GM19468 (cell line): ENCODE results near the gene MGLL.
"Not testable (repeated sequence)": the region's sequence is repeated elsewhere in the genome, so short reads cannot be mapped to it uniquely, and the experiment has no call there.

Source experiments
- ATAC-seq: cut with Tn5 transposase; IDR thresholded peaks from one replicate; pipeline ENCODE4 v1.9.1; 2021; ENCODE audit warnings: mild to moderate bottlenecking, moderate library complexity, moderate number of reproducible peaks; ENCODE audit not compliant: unreplicated experiment; ENCODE audit errors: extremely low read depth

MGLL gene

GRCh38 chr3:127682561-127682960, 139.8 kb downstream of the MGLL start:
- no peak for ATAC-seq

GRCh38 chr3:127682175-127682554, 140.2 kb downstream of the MGLL start:
- ATAC-seq, result not testable (repeated sequence)

- no peak for ATAC-seq
Measured at GRCh38 chr3:127680798-127681221, 141.5 kb downstream of the MGLL start.

- ATAC-seq, result no peak
Measured at GRCh38 chr3:127680146-127680661, 142.1 kb downstream of the MGLL start.

DNA sequence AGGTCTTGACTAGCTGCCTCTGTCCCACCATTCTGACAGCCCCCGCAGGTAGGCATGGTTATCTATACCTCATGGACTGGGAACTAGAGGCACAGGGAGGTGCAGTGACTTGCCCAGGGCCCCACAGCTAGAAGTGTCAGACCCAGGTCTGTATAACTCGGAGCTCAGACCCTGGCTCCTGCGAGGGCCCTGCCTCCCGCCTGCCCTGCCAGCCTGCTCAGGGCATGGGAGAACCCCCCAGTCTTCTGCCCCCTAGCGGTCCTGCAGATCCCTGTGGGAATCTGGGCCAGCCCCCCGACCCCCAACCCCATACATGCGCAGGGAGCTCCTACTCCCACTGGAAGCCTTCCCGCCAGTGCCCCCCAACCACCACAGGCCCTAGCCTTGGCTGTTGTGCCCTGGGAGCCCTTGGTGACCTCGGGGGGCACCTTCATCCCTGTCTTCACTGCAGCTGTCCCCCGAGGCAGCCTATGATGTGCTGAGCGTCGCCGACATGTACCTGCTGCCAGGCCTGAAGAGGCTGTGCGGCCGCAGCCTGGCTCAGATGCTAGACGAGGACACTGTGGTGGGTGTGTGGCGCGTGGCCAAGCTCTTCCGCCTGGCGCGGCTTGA, 142.7 kb downstream of the MGLL start:
- no peak for ATAC-seq

- no peak for ATAC-seq
Measured at GRCh38 chr3:127678611-127679533, 143.4 kb downstream of the MGLL start.

- ATAC-seq, result no peak
Measured at GRCh38 chr3:127678315-127678599, 144.1 kb downstream of the MGLL start.

DNA sequence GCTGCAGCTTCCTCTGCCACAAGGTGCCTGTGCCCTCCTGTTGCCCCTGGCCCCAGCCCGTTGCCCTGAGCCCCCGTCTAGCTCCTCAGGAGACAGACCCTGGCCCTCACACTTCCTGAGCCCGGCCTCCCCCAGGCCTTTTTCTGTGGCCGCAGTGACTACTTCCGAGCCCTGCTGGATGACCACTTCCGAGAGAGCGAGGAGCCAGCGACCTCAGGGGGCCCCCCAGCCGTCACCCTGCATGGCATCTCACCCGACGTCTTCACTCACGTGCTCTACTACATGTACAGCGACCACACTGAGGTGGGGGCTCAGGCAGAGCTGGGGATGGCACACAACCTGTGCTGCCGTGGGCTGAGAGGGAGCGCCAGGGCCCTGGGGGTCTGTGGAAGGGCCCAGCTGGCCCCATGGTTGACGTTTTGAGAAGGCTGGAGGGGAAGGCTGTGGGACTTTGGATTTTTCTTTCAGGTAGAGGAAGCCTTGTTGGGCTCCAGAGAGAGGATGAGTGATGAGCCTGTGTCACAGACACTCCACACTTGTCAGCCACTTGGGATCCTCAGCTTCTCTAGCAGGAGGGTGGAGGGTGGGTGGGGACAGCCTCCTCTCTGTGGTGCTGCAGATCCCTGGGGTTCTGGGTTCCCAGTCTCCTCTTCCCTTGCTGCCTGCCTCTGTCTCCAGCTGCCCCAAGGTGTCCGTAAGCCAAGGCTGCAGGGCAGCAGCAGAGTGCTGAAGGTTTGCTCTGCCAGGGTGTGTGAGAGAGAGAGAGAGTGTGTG, 144.6 kb downstream of the MGLL start:
- ATAC-seq, result no peak

DNA sequence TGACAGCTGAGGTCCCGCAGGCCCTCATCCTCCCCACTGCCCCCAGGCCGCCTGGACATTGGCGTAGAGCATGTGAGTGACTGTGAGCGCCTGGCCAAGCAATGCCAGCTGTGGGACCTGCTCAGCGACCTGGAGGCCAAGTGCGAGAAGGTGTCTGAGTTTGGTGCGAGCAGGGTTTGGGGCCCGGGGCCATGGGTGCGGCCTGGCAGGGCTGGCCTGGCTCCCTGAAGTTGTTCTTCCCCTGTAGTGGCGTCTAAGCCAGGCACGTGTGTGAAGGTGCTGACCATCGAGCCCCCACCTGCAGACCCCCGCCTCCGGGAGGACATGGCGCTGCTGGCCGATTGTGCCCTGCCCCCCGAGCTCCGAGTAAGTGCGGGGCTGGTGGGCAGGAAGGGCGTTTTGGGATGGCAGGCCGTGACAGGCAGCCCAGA, 145.4 kb downstream of the MGLL start:
- ATAC-seq, result no peak

GRCh38 chr3:127676456-127676855, 145.9 kb downstream of the MGLL start:
- ATAC-seq, result no peak

DNA sequence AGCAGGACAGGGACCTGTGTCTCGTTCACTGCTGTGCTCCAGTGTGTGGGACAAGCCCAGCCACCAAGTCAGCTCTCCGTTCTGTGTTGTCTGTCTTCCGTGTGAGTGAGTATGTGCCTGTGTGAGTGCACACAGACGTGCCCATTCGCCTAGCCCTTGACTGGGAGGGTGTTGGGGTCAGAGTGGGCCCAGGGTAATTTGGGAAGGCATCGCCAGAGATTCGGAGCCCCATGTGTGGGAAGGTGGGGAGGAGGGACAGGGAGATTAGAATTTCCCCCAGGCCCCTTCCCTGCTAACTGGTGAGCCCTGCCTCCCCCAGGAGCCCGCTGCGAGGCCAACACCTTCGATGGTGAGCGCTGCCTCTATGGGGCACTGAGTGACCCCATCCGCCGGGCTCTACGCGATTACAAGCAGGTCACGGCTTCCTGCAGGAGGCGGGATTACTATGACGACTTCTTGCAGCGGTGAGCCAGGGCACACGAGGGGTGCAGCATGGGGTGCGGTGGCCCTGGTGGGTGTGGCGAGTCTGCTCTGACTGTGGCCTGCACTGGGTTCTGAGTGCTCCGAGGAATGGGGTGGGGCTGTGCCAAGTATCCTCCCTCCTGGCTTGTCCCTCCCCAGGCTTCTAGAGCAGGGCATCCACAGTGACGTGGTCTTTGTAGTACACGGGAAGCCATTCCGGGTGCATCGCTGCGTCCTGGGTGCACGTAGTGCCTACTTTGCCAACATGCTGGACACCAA, 146.5 kb downstream of the MGLL start:
- no peak for ATAC-seq

- no peak for ATAC-seq
Measured at GRCh38 chr3:127674790-127675189, 147.5 kb downstream of the MGLL start.

DNA sequence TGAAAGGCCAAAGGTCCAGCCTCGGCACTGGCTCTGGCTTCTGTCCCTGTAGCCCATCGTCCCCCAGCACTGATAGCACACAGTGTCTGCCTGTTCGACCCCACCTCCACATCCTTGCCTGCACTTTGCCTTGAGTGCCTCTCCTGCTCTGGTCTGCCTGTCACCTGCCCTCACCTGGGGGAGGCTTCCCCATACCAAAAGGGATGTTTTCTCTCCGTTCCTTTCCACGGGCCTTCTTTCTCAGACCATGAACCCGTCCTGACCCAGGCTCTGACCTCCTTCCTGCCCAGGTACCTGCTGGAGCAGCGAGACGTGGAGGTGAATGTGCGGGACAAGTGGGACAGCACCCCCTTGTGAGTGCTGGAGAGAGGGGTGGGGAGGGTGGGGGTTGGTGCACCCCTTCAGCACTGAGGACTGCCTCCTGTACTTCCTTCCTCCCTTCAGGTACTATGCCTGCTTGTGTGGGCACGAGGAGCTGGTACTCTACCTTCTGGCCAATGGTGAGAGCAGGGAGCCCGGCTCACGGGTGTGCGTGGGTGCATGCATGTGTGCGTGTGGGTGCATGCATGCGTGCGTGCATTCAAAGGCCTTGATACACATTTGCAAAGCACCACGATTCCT, 148.1 kb downstream of the MGLL start:
- no peak for ATAC-seq

DNA sequence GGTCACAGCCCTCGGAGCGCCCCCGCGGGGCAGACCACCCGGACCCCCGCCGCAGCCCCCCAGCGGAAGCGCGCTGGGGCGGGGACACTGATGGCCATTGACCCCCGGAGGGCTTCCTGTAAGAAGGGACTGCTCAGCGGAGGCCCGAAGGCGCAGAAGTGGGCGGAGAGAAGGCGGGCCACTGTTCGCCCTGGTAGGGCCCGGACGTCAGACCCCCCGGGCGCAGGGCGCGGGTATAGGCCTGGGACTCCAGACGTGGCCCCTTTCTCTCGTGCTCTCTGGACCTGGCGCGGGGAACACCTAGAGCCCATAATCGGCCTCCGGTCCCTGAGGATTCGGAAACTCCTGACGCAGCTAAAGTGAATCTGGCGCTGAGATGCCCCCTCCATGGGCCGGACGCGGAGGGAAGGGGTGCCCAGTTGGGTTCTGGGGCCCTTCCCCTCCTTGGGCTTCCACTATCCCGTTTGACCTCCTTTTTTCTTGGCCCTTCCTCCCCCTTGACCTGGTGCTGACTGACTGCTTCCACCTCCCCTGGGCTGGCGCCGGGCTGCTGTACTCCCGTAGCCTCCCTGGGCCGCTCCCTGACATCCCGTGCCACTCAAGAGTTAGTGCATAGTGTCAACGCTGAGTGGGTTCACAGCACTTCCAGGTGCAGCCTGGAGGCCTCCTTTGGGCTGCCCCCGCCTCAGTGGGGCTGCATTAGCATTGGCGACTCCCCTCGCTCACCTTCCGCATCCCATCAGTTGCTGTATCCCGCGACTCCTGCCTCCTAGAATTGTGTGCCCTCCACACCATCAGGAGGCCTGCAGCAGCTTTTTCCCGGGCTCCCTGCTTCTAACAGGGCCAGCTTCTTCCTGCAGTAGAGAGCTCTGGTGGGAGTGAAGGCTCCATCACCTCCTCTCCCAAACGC, 148.9 kb downstream of the MGLL start:
- no peak for ATAC-seq

GRCh38 chr3:127672429-127673190, 149.7 kb downstream of the MGLL start, which contains the start of gene ABTB1:
ABTB1 (plus strand) TSS chr3:127672952; CDS start chr3:127673026, 74 bp downstream.
- ATAC-seq, result peak; percentile 22

DNA sequence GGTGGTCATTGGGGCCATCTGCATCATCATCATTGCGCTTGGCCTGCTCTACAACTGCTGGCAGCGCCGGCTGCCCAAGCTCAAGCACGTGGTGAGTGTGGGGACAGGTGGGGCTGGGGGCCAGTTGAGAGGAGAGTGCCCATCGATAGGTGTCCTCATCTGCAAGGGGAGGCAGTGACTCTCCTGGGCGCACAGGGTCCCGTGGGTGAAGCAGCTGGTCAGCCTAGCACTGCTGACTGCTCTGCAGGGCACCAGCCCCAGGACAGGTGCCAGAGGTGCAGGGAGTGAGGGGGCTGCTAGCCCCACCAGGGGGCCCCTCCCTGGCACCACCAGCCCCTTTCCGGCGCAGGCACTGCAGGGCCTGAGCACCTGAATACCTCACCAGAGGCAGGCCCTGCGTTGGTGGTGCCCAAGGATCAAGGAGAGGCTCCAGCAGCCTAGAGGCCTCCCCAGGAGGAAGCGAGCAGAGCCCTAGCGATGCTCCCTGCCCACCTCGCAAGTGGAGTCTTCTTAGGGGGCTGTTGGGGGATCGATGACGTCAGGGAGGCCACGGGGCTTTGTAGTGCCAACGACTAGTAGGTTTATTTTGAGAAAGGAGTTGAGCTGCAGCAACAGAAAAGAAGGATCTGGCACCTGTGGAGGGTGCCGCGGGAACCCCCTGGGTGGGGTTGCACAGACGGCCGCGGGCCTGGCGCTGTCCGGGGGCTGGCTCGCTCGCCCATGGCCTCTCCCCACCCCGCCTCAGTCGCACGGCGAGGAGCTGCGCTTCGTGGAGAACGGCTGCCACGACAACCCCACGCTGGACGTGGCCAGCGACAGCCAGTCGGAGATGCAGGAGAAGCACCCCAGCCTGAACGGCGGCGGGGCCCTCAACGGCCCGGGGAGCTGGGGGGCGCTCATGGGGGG, 150.5 kb downstream of the MGLL start:
- ATAC-seq, result no peak
